ENCODE measurements around the gene MYOM1.
A peak's percentile ranks its signal among the peaks of the same experiment; 100 is the strongest.
"Not testable (repeated sequence)": the region's sequence is repeated elsewhere in the genome, so short reads cannot be mapped to it uniquely, and the experiment has no call there.

The MYOM1 gene

DNA sequence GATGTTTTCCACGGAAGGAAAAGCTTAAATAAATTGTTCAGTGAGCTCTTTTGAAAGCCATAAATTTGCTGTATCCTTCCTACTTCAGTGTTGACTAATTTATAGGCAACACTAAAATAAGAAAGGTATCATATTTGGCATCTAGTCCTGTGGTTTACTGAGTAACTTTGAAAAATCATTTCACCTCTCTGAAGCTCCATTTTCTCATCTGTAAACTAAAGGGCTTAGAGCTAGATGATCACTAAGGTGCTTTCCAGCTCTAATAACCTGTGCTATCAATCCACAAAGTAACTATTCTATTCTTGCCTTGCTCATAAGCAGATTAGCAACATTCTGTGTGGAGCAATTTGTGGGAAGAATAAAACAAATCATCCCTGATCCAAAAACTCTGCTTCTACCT is 3.6 kb upstream of the MYOM1 start:
- TF ChIP-seq, protein P1, sequence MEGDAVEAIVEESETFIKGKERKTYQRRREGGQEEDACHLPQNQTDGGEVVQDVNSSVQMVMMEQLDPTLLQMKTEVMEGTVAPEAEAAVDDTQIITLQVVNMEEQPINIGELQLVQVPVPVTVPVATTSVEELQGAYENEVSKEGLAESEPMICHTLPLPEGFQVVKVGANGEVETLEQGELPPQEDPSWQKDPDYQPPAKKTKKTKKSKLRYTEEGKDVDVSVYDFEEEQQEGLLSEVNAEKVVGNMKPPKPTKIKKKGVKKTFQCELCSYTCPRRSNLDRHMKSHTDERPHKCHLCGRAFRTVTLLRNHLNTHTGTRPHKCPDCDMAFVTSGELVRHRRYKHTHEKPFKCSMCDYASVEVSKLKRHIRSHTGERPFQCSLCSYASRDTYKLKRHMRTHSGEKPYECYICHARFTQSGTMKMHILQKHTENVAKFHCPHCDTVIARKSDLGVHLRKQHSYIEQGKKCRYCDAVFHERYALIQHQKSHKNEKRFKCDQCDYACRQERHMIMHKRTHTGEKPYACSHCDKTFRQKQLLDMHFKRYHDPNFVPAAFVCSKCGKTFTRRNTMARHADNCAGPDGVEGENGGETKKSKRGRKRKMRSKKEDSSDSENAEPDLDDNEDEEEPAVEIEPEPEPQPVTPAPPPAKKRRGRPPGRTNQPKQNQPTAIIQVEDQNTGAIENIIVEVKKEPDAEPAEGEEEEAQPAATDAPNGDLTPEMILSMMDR (IDR thresholded peaks at IDR 0.05; ENCODE audit: control insufficient read depth, extremely low read depth, insufficient read depth) = no peak
- H3K4me3 ChIP-seq (ENCODE audit: low read depth, low read length) = no peak overlapping the region
- no peak for DNase-seq (ENCODE audit: low read depth)

DNA sequence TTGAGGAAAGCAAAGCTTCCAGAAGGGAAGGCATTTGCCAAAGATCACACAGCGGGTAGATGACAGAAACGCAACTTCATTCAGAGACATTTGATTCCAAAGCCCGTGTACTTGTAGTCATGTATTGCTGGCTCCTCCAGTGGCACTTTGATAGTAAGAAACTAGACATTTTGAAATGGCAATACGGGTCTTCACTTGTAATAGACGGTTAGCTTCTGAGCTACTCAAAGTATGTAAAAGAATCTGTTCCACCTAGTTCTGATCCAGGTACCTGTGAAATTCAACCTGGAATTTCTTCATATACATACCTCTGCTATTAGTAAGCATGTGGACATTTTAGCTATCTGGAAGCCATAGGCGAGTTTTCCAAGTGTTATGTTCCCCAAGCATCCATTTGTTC is 1.7 kb upstream of the MYOM1 start:
- H3K4me3 ChIP-seq (ENCODE audit: low read depth, low read length) = no peak overlapping the region
- TF ChIP-seq, protein P1 (IDR thresholded peaks at IDR 0.05; ENCODE audit: control insufficient read depth, extremely low read depth, insufficient read depth) = no peak
- no peak for DNase-seq (ENCODE audit: low read depth)

DNA sequence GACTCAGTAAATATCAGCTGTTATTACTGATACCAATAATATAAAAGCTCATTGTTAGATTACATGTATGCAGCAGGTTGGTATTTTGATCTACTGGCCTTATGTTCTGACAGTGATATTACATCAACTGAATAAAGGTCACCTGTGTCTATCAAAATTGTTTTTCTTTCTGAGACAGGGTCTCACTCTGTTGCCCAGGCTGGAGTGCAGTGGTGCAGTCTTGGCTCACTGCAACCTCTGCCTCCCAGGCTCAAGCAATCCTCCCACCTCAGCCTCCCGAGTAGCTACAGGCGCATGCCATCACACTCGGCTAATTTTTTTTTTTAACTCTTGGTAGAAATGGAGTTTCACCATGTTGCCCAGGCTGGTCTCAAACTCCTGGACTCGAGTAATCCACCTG is 1.1 kb upstream of the MYOM1 start:
- H3K4me3 ChIP-seq (ENCODE audit: low read depth, low read length); DNase-seq (ENCODE audit: low read depth): not testable (repeated sequence)

DNA sequence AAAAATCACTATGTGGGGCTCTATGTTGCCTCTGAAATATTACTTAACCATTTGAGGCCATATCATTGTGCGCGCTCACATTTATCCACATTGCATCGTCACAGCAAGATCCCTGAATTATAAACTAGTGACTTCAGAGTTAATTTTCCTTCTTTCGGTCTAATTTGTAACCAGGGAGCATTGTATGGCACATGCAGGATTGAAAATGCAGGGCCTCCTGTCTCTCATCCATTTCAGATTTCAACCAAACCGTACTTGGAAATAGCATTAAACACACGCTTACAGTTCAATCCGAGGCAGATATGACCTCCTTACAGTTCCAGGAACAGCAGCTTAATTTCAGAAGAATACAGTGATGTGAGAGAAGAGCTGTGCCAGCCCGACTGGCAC is 532 bp downstream of the MYOM1 start:
- TF ChIP-seq, protein P1 (IDR thresholded peaks at IDR 0.05; ENCODE audit: control insufficient read depth, extremely low read depth, insufficient read depth) = no peak
- H3K4me3 ChIP-seq (ENCODE audit: low read depth, low read length) = no peak overlapping the region
- no peak for DNase-seq (ENCODE audit: low read depth)

DNA sequence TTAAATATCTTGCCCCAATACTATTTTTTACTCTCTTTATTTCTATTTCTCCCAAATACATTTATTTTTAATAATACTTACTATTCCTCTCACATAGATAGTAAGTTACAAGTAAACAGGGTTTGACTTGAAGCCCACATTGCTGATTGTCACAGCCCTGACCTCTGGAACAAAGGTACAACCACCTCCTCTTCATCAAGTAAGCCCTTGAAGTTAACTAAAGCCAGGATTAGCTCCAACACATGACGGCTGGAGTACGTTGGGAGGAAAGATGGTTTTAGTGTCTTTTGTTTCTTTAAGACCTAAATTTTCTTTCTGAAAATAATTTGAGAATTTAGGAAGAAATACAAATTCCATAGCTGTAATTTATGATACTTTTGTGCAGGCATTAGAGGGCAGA is 949 bp downstream of the MYOM1 start:
- no peak overlapping the region for H3K4me3 ChIP-seq (ENCODE audit: low read depth, low read length)
- DNase-seq (ENCODE audit: low read depth) = no peak
- TF ChIP-seq, protein P1 (IDR thresholded peaks at IDR 0.05; ENCODE audit: control insufficient read depth, extremely low read depth, insufficient read depth) = no peak

DNA sequence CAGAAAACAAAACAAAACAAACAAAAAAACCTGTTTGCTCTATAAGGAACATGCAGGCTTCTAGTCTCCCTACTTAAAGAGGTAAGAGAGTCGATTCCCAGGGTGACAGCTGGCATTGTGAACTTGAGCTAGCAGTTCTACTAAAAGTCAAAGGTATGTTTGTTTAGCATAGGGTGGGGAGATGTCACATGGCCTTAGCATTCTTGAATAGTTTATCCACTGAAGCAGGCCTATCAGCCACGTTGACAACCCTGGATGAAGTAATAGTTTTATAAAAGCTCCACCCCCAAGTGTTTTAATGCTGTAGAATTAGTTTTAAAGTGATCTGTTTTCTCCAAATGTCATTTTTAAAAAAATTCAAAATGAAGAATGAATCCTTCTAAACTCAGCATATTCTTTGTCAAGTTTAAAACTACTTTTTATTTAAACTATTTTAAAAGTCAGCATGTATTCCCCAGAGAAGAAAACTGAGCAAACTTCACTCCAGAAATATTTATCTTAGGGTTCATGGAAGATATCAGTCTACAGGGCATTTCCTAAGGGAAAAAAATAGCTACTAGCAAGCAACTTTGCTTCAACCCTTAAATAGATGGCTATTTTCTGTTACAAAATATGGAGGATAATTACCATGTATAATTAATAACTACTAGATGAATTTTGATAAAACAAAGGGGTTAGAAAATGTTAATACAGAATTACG is 1.7 kb downstream of the MYOM1 start:
- peak; percentile 33 for DNase-seq (ENCODE audit: low read depth)
- TF ChIP-seq, protein P1 (IDR thresholded peaks at IDR 0.05; ENCODE audit: control insufficient read depth, extremely low read depth, insufficient read depth) = no peak
- H3K4me3 ChIP-seq (ENCODE audit: low read depth, low read length) = no peak overlapping the region

DNA sequence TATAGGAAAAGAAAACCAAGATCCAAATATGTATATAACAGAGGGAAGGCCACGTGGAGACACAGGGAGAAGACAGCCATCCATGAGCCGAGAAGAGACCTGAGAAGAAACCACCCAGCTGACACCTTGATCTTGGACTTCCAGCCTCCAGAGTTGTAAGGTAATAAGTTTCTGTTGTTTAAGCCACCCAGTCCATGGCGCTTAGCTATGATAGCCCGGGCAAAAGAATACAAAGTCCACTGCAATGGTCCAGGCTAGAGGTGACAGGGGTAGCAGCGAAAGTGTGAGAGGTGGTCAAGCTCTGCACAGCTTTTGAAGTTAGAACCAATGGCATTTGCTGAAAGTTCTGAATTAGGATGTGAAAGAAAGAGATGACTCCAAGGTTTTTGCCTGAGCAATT is 2.8 kb downstream of the MYOM1 start:
- TF ChIP-seq, protein P1 (IDR thresholded peaks at IDR 0.05; ENCODE audit: control insufficient read depth, extremely low read depth, insufficient read depth) = no peak
- DNase-seq (ENCODE audit: low read depth) = no peak
- no peak overlapping the region for H3K4me3 ChIP-seq (ENCODE audit: low read depth, low read length)
